HepG2 (cell line): ENCODE data around the gene PIRT. TPM values are rescaled to one million over a fixed set of nuclear protein-coding genes. Genes with fewer than 3 reads are reported as not detected.
A peak's percentile ranks its signal among the peaks of the same experiment; 100 is the strongest.

Experiments
- ARID5B ChIP-seq: IDR thresholded peaks from 2 replicates; pipeline ENCODE4 v1.4.0; 2020; ENCODE audit warnings: mild to moderate bottlenecking, missing genetic modification reagents
- CTCF ChIP-seq: sonication (generic); formaldehyde crosslinking; IDR thresholded peaks from 2 replicates; pipeline ENCODE4 v1.5.0; 2020; ENCODE audit warnings: mild to moderate bottlenecking, missing genetic modification reagents, moderate library complexity
- FOXJ3 ChIP-seq: sonication (generic); formaldehyde crosslinking; IDR thresholded peaks from 2 replicates; pipeline ENCODE4 v1.4.0; 2020; ENCODE audit warnings: missing genetic modification reagents, mild to moderate bottlenecking, borderline replicate concordance
- HHEX ChIP-seq: IDR thresholded peaks from 2 replicates; pipeline ENCODE4 v1.6.1; 2016; ENCODE audit warnings: control low read depth
- NCOA2 ChIP-seq: sonication (generic); formaldehyde crosslinking; IDR thresholded peaks from 2 replicates; pipeline ENCODE4 v1.8.0; 2022; ENCODE audit warnings: inconsistent platforms
- RORA ChIP-seq: sonication (generic); formaldehyde crosslinking; IDR thresholded peaks from 2 replicates; pipeline ENCODE4 v1.5.0; 2020; ENCODE audit warnings: mild to moderate bottlenecking, missing genetic modification reagents, moderate library complexity
- SALL1 ChIP-seq: sonication (generic); formaldehyde crosslinking; IDR thresholded peaks from 2 replicates; pipeline ENCODE4 v1.8.0; 2022; ENCODE audit warnings: mild to moderate bottlenecking, missing genetic modification reagents
- SKI ChIP-seq: fragments of 450-650 bp; IDR thresholded peaks from one replicate; pipeline ENCODE4 v1.6.1; 2018; ENCODE audit warnings: mild to moderate bottlenecking; ENCODE audit not compliant: partially characterized antibody
- SOX5 ChIP-seq: IDR thresholded peaks from 2 replicates; pipeline ENCODE4 v1.6.1; 2016; ENCODE audit warnings: borderline replicate concordance
- SUZ12 ChIP-seq: fragments of 150-350 bp; IDR thresholded peaks from 2 replicates; pipeline ENCODE4 v1.6.1; 2014; ENCODE audit warnings: low read depth, low read length
- TEAD2 ChIP-seq: sonication (generic); formaldehyde crosslinking; IDR thresholded peaks from 2 replicates; pipeline ENCODE4 v1.9.0; 2021; ENCODE audit warnings: missing genetic modification reagents
- ZFP62 ChIP-seq: sonication (generic); formaldehyde crosslinking; IDR thresholded peaks from 2 replicates; pipeline ENCODE4 v1.4.0; 2020; ENCODE audit warnings: missing genetic modification reagents
- ZNF20 ChIP-seq: sonication (generic); formaldehyde crosslinking; IDR thresholded peaks from 2 replicates; pipeline ENCODE4 v1.4.0; 2020; ENCODE audit warnings: mild to moderate bottlenecking, moderate library complexity, missing genetic modification reagents
- ZNF546 ChIP-seq: sonication (generic); formaldehyde crosslinking; conservative IDR thresholded peaks from 2 replicates; pipeline ENCODE4 v1.8.1; 2023; ENCODE audit warnings: mild to moderate bottlenecking, missing genetic modification reagents
- ZNF557 ChIP-seq: sonication (generic); formaldehyde crosslinking; IDR thresholded peaks from 2 replicates; pipeline ENCODE4 v1.4.0; 2020; ENCODE audit warnings: missing genetic modification reagents
- ZNF572 ChIP-seq: sonication (generic); formaldehyde crosslinking; IDR thresholded peaks from 2 replicates; pipeline ENCODE4 v1.5.1; 2020; ENCODE audit warnings: mild to moderate bottlenecking, missing genetic modification reagents
- ZNF589 ChIP-seq: sonication (generic); formaldehyde crosslinking; conservative IDR thresholded peaks from 2 replicates; pipeline ENCODE4 v1.8.0; 2022; ENCODE audit warnings: mild to moderate bottlenecking, moderate library complexity, missing genetic modification reagents
- ZNF674 ChIP-seq: sonication (generic); formaldehyde crosslinking; IDR thresholded peaks from 2 replicates; pipeline ENCODE4 v1.5.0; 2020; ENCODE audit warnings: low read depth, mild to moderate bottlenecking, missing genetic modification reagents
- ZNF7 ChIP-seq: IDR thresholded peaks from 2 replicates; pipeline ENCODE4 v1.6.1; 2016; ENCODE audit warnings: missing biosample characterization, missing genetic modification reagents
- ZNF775 ChIP-seq: sonication (generic); formaldehyde crosslinking; IDR thresholded peaks from 2 replicates; pipeline ENCODE4 v1.4.0; 2020; ENCODE audit warnings: missing genetic modification reagents, mild to moderate bottlenecking, moderate library complexity, borderline replicate concordance
- ZSCAN31 ChIP-seq: sonication (generic); formaldehyde crosslinking; IDR thresholded peaks from 2 replicates; pipeline ENCODE4 v1.5.0; 2020; ENCODE audit warnings: low read depth, mild to moderate bottlenecking, missing genetic modification reagents
- polyA plus RNA-seq, 8 experiments: library from polyadenylated mRNA; depleted of rRNA in 3 of 8; stranded (reverse) in 7 of 8; unstranded in 1 of 8; fragments of >200 nt; fragmentation: Illumina TruSeq in 4 of 8; extraction: Trizol in 4 of 8; gene quantifications; 2 replicates each; pipeline versions ENCODE4 v1.2.1 to v1.2.3, GENCODE V29; 2011 to 2016; ENCODE audit warnings: low read depth in 4 of 8, missing spikeins in 1 of 8, mixed read lengths in 1 of 8; ENCODE audit not compliant: insufficient read depth in 1 of 8
- total RNA-seq, 5 experiments: library from RNA; depleted of rRNA; stranded (reverse); fragments of >200 nt; fragmentation: Illumina TruSeq; extraction: Trizol; gene quantifications; 2 replicates each; pipeline ENCODE4 v1.2.3, GENCODE V29; 2016; ENCODE audit warnings: low read depth in 1 of 5
- TF ChIP-seq, protein P1 (sequence below): IDR thresholded peaks from 2 replicates; pipeline ENCODE4 v1.6.1; 2016; ENCODE audit warnings: mild to moderate bottlenecking, missing biosample characterization, missing genetic modification reagents

Gene PIRT
- total and polyA plus RNA-seq, 2 of the 13 experiments (the other 11 are each of a cell fraction or from before 2014, with no cell fraction given): not detected

DNA sequence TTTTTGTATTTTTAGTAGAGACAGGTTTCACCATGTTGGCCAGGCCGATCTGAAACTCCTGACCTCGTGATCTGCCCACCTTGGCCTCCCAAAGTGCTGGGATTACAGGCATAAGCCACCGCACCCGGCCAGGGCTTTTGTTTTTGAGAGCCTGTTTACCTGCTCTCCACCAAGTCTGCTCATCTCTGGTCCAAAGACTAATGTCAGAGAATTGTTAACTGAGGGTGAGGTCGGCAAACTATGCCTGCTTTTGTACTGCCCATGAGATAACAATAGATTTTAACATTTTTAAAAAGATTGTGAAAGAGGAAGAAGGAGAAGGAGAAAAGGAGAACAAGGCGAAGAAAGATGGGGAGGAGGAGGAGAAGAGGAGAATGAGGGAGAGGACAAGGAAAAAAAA lies 60.0 kb downstream of the PIRT start (continued):
- TF ChIP-seq CTCF (CRISPR knock-in tag): no peak
- TF ChIP-seq HHEX: no peak
- no peak for TF ChIP-seq FOXJ3
- peak; percentile 13; the same call in 1 of the 2 replicates for TF ChIP-seq SALL1 (CRISPR knock-in tag)
- no peak for TF ChIP-seq ZNF589 (CRISPR knock-in tag)
- TF ChIP-seq ARID5B (CRISPR knock-in tag): 0 out of 2 replicates have a peak, but pooled peaks have one; percentile 34
- no peak for TF ChIP-seq NCOA2 (CRISPR knock-in tag)
- no peak for TF ChIP-seq ZNF674
- no peak for TF ChIP-seq SKI
- no peak for TF ChIP-seq SUZ12
- TF ChIP-seq ZNF20 (CRISPR knock-in tag): no peak
- TF ChIP-seq ZNF7 (CRISPR knock-in tag): peak; percentile 58; the same call in 1 of the 2 replicates
- no peak for TF ChIP-seq ZSCAN31 (CRISPR knock-in tag)
- no peak for TF ChIP-seq TEAD2 (CRISPR knock-in tag)
- no peak for TF ChIP-seq ZNF775 (CRISPR knock-in tag)
- TF ChIP-seq, protein P1, sequence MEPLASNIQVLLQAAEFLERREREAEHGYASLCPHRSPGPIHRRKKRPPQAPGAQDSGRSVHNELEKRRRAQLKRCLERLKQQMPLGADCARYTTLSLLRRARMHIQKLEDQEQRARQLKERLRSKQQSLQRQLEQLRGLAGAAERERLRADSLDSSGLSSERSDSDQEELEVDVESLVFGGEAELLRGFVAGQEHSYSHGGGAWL (CRISPR knock-in tag): no peak
- no peak for TF ChIP-seq ZFP62 (CRISPR knock-in tag)
- no peak for TF ChIP-seq ZNF572 (CRISPR knock-in tag)
- no peak for TF ChIP-seq ZNF557 (CRISPR knock-in tag)
- TF ChIP-seq SOX5 (CRISPR knock-in tag): peak; percentile 86
- TF ChIP-seq ZNF546: no peak
- TF ChIP-seq RORA: no peak
- TF ChIP-seq, all 625 proteins: peak for 13
